ENCODE data around the gene ZNF48. TPM values are rescaled to one million over a fixed set of nuclear protein-coding genes. Genes with fewer than 3 reads are reported as not detected.

Gene ZNF48
- total and polyA plus RNA-seq, 2 donors (not counting 1 experiment from before 2014, with no cell fraction given), result 3.2 to 7.3 TPM

GRCh38 chr16:30378236-30379157 is 16.7 kb upstream of the ZNF48 start:
- Histone ChIP-seq H3K9ac (ENCODE audit: insufficient read depth, low read length) (peak overlapping the region; percentile 78), H3K4me1 (ENCODE audit: control insufficient read depth, extremely low read depth, insufficient read depth, low read length) (peaks cover 9% of the 10 kb centered on the region), H4K20me1 (ENCODE audit: control insufficient read depth, extremely low read depth, insufficient read depth, low read length) (no peaks in the 10 kb centered on the region), H3K4me2 (ENCODE audit: extremely low read depth, insufficient read depth, low read length) (peak overlapping the region; percentile 98), H3K79me2 (ENCODE audit: control insufficient read depth, insufficient read depth, low read length) (peaks cover 3% of the 10 kb centered on the region), H3K4me3 (replicated peaks in 1 of 4; ENCODE audit: control extremely low read depth in 1 of 4, insufficient read depth in 1 of 4, low read depth in 3 of 4, low read length in 4 of 4) (peak overlapping the region; percentile 64 to 77 (median 72)), H2AFZ (ENCODE audit: low read length) (peak overlapping the region; percentile 50), H3K9me3 (ENCODE audit: control insufficient read depth, insufficient read depth, low read depth, low read length) (no peaks in the 10 kb centered on the region), H3K36me3 (ENCODE audit: control insufficient read depth, insufficient read depth, low read length) (no peaks in the 10 kb centered on the region), H3K27me3 (ENCODE audit: control insufficient read depth, insufficient read depth, low read length) (no peaks in the 10 kb centered on the region), H3K27ac (ENCODE audit: insufficient read depth, low read length) (peak overlapping the region; percentile 91)
- TF ChIP-seq EZH2 (IDR thresholded peaks at IDR 0.05; ENCODE audit: low read length, missing control alignments), result no peak
- TF ChIP-seq CTCF (conservative IDR thresholded peaks at IDR 0.05 in 1 of 2, IDR thresholded peaks at IDR 0.05 in 1 of 2; ENCODE audit: low read depth in 1 of 2, low read length in 2 of 2), result peak in 1 of 2 donors; percentile 23
- DNase-seq (ENCODE audit: low read depth in 2 of 2), result peak; percentile 96 to 97

- H2AFZ ChIP-seq (ENCODE audit: low read length), result peak overlapping the region; percentile 25
- H3K4me1 ChIP-seq (ENCODE audit: control insufficient read depth, extremely low read depth, insufficient read depth, low read length), result peaks cover 9% of the 10 kb centered on the region
- H3K4me2 ChIP-seq (ENCODE audit: extremely low read depth, insufficient read depth, low read length), result peak overlapping the region; percentile 96
- H3K27ac ChIP-seq (ENCODE audit: insufficient read depth, low read length), result no peak overlapping the region
- H3K9me3 ChIP-seq (ENCODE audit: control insufficient read depth, insufficient read depth, low read depth, low read length), result no peaks in the 10 kb centered on the region
- TF ChIP-seq CTCF (conservative IDR thresholded peaks at IDR 0.05 in 1 of 2, IDR thresholded peaks at IDR 0.05 in 1 of 2; ENCODE audit: low read depth in 1 of 2, low read length in 2 of 2) (no peak), EZH2 (IDR thresholded peaks at IDR 0.05; ENCODE audit: low read length, missing control alignments) (no peak)
- peak overlapping the region; percentile 64 to 77 (median 72) for H3K4me3 ChIP-seq (replicated peaks in 1 of 4; ENCODE audit: control extremely low read depth in 1 of 4, insufficient read depth in 1 of 4, low read depth in 3 of 4, low read length in 4 of 4)
- H3K36me3 ChIP-seq (ENCODE audit: control insufficient read depth, insufficient read depth, low read length), result no peaks in the 10 kb centered on the region
- no peaks in the 10 kb centered on the region for H4K20me1 ChIP-seq (ENCODE audit: control insufficient read depth, extremely low read depth, insufficient read depth, low read length)
- peaks cover 3% of the 10 kb centered on the region for H3K79me2 ChIP-seq (ENCODE audit: control insufficient read depth, insufficient read depth, low read length)
- DNase-seq (ENCODE audit: low read depth in 2 of 2), result no peak
- H3K9ac ChIP-seq (ENCODE audit: insufficient read depth, low read length), result peak overlapping the region; percentile 48
- no peaks in the 10 kb centered on the region for H3K27me3 ChIP-seq (ENCODE audit: control insufficient read depth, insufficient read depth, low read length)
Measured at GRCh38 chr16:30379158-30379783, 15.9 kb upstream of the ZNF48 start.

- H3K4me2 ChIP-seq (ENCODE audit: extremely low read depth, insufficient read depth, low read length), result no peak overlapping the region
- H3K36me3 ChIP-seq (ENCODE audit: control insufficient read depth, insufficient read depth, low read length), result no peaks in the 10 kb centered on the region
- peaks cover 3% of the 10 kb centered on the region for H3K79me2 ChIP-seq (ENCODE audit: control insufficient read depth, insufficient read depth, low read length)
- no peaks in the 10 kb centered on the region for H4K20me1 ChIP-seq (ENCODE audit: control insufficient read depth, extremely low read depth, insufficient read depth, low read length)
- H3K9me3 ChIP-seq (ENCODE audit: control insufficient read depth, insufficient read depth, low read depth, low read length), result no peaks in the 10 kb centered on the region
- DNase-seq (ENCODE audit: low read depth in 2 of 2), result no peak
- H2AFZ ChIP-seq (ENCODE audit: low read length), result no peak overlapping the region
- no peak overlapping the region for H3K9ac ChIP-seq (ENCODE audit: insufficient read depth, low read length)
- no peaks in the 10 kb centered on the region for H3K27me3 ChIP-seq (ENCODE audit: control insufficient read depth, insufficient read depth, low read length)
- no peak for TF ChIP-seq CTCF (conservative IDR thresholded peaks at IDR 0.05 in 1 of 2, IDR thresholded peaks at IDR 0.05 in 1 of 2; ENCODE audit: low read depth in 1 of 2, low read length in 2 of 2)
- no peak for TF ChIP-seq EZH2 (IDR thresholded peaks at IDR 0.05; ENCODE audit: low read length, missing control alignments)
- no peak overlapping the region for H3K27ac ChIP-seq (ENCODE audit: insufficient read depth, low read length)
- H3K4me1 ChIP-seq (ENCODE audit: control insufficient read depth, extremely low read depth, insufficient read depth, low read length), result peaks cover 9% of the 10 kb centered on the region
- no peak overlapping the region for H3K4me3 ChIP-seq (replicated peaks in 1 of 4; ENCODE audit: control extremely low read depth in 1 of 4, insufficient read depth in 1 of 4, low read depth in 3 of 4, low read length in 4 of 4)
Measured at GRCh38 chr16:30380072-30380802, 15.0 kb upstream of the ZNF48 start.

Data from fibroblast of lung (primary cell).